ENCODE data around the gene ZMYND19.
A peak's percentile ranks its signal among the peaks of the same experiment; 100 is the strongest.

DNA sequence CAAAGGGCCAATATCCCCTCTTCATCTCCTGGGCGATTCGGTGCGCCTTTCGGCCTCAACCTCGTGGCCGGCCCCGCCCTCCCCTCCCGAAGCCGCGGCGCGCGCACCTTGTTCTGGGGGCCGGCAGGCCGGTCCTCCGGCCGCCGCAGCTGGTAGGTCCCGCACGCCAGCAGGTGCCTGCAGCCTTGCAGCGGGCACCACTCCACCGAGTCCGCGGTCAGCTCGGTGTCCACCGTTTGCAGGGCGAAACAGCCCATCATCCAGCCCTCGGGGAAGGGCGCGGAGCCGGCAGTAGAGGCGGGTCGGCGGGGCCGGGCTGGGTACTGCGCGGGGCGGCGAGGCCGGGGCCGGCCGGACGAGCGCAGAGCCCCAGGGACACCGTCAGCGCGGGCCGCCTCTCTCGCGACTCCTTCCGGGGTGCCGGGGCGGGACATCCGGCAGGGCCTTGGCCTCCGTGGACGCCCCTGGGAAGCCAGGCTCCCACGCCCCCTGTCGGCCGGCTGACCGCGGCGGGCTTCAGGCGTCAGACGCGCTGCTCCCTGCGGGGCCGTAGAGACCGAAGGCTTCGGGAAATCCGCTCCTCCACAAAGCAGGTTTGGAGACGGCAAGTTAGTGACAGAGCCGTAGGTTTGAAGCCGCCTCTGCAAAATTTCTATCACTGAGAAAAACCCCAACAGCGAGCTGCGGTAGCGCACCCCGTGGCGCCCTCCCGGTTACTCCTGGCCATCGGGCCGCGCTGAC is 11.6 kb downstream of the ZMYND19 start, which contains the start of gene DPH7:
- peak in 1 of 3 donors; percentile 73 for TF ChIP-seq CTCF (IDR thresholded peaks at IDR 0.05)
- TF ChIP-seq POLR2A (IDR thresholded peaks at IDR 0.05) = no peak
